Effector memory CD4-positive, alpha-beta T cell (primary cell): ENCODE data around the gene ZG16.

Source experiments
- DNase-seq, 3 donors: peaks; one replicate each; pipeline ENCODE4 v3.0.0-alpha.2; 2020
- H3K27ac ChIP-seq: 2 replicates; pipeline ENCODE4 v1.7.0; 2013; ENCODE audit warnings: mild to moderate bottlenecking, low read length, moderate library complexity; ENCODE audit not compliant: insufficient read depth, poor library complexity, severe bottlenecking
- H3K27me3 ChIP-seq: replicated peaks from 2 replicates; pipeline ENCODE4 v1.7.0; 2013; ENCODE audit warnings: mild to moderate bottlenecking, low read length; ENCODE audit not compliant: insufficient read depth, control insufficient read depth, poor library complexity, severe bottlenecking
- H3K36me3 ChIP-seq: 2 replicates; pipeline ENCODE4 v1.7.0; 2013; ENCODE audit warnings: mild to moderate bottlenecking, low read length, moderate library complexity; ENCODE audit not compliant: control insufficient read depth, insufficient read depth
- H3K4me1 ChIP-seq: 2 replicates; pipeline ENCODE4 v1.7.0; 2013; ENCODE audit warnings: low read length, mild to moderate bottlenecking; ENCODE audit not compliant: control insufficient read depth, insufficient read depth, poor library complexity, severe bottlenecking
- H3K4me3 ChIP-seq: 2 replicates; pipeline ENCODE4 v1.7.0; 2013; ENCODE audit warnings: low read length, low read depth, mild to moderate bottlenecking; ENCODE audit not compliant: insufficient read depth, poor library complexity, severe bottlenecking
- H3K9me3 ChIP-seq: 2 replicates; pipeline ENCODE4 v1.7.0; 2013; ENCODE audit warnings: mild to moderate bottlenecking, low read length, moderate library complexity; ENCODE audit not compliant: control insufficient read depth

The ZG16 gene

GRCh38 chr16:29820730-29821642, 42.9 kb downstream of the ZG16 start:
- H3K4me1 ChIP-seq: peaks cover 70% of the 10 kb centered on the region
- H3K4me3 ChIP-seq: peak overlapping the region; percentile 57
- DNase-seq: peak in 1 of 3 donors; percentile 47
- peaks cover 13% of the 10 kb centered on the region for H3K36me3 ChIP-seq
- no peaks in the 10 kb centered on the region for H3K9me3 ChIP-seq
- no peaks in the 10 kb centered on the region for H3K27me3 ChIP-seq
- peak overlapping the region; percentile 87 for H3K27ac ChIP-seq

- Histone ChIP-seq H3K4me3 (peak overlapping the region; percentile 57), H3K4me1 (peaks cover 73% of the 10 kb centered on the region), H3K36me3 (peaks cover 13% of the 10 kb centered on the region), H3K9me3 (no peaks in the 10 kb centered on the region), H3K27me3 (no peaks in the 10 kb centered on the region), H3K27ac (peak overlapping the region; percentile 87)
- no peak for DNase-seq
These were observed 43.6 kb downstream of the ZG16 start for GRCh38 chr16:29821643-29822115.

GRCh38 chr16:29824589-29825144, 46.6 kb downstream of the ZG16 start:
- no peak for DNase-seq
- Histone ChIP-seq H3K27ac (peak overlapping the region; percentile 48), H3K27me3 (no peaks in the 10 kb centered on the region), H3K4me3 (no peak overlapping the region), H3K9me3 (no peaks in the 10 kb centered on the region), H3K36me3 (peaks cover 5% of the 10 kb centered on the region), H3K4me1 (peaks cover 75% of the 10 kb centered on the region)

GRCh38 chr16:29825145-29826044, 47.3 kb downstream of the ZG16 start:
- H3K27me3 ChIP-seq: no peaks in the 10 kb centered on the region
- DNase-seq: no peak
- H3K4me3 ChIP-seq: no peak overlapping the region
- H3K27ac ChIP-seq: peak overlapping the region; percentile 48
- no peaks in the 10 kb centered on the region for H3K9me3 ChIP-seq
- H3K4me1 ChIP-seq: peaks cover 68% of the 10 kb centered on the region
- H3K36me3 ChIP-seq: peaks cover 9% of the 10 kb centered on the region

GRCh38 chr16:29826342-29826695, 48.3 kb downstream of the ZG16 start:
- H3K27ac ChIP-seq: no peak overlapping the region
- peak overlapping the region; percentile 15 for H3K4me3 ChIP-seq

GRCh38 chr16:29830774-29831173, 52.7 kb downstream of the ZG16 start:
- Histone ChIP-seq H3K36me3 (peaks cover 49% of the 10 kb centered on the region), H3K27me3 (no peaks in the 10 kb centered on the region), H3K4me1 (peaks cover 22% of the 10 kb centered on the region), H3K9me3 (no peaks in the 10 kb centered on the region), H3K4me3 (no peak overlapping the region), H3K27ac (no peak overlapping the region)
- no peak for DNase-seq

More at GRCh38 chr16:29826342-29826695, 48.3 kb downstream of the ZG16 start:
- Histone ChIP-seq H3K4me1 (peaks cover 58% of the 10 kb centered on the region), H3K9me3 (no peaks in the 10 kb centered on the region), H3K36me3 (peaks cover 18% of the 10 kb centered on the region), H3K27me3 (no peaks in the 10 kb centered on the region)
- no peak for DNase-seq

GRCh38 chr16:29831490-29831889, 53.4 kb downstream of the ZG16 start:
- peaks cover 17% of the 10 kb centered on the region for H3K4me1 ChIP-seq
- H3K36me3 ChIP-seq: peaks cover 54% of the 10 kb centered on the region
- no peak for DNase-seq
- H3K27ac ChIP-seq: no peak overlapping the region
- H3K27me3 ChIP-seq: no peaks in the 10 kb centered on the region
- no peak overlapping the region for H3K4me3 ChIP-seq
- no peaks in the 10 kb centered on the region for H3K9me3 ChIP-seq
